ENCODE measurements around the gene SYTL3. TPM values are rescaled to one million over a fixed set of nuclear protein-coding genes. Genes with fewer than 3 reads are reported as not detected.

Gene SYTL3
- total and polyA plus RNA-seq, 10 of the 15 experiments (the other 5 are each of a cell fraction or from before 2014, with no cell fraction given): 3.3 to 12.1 (median 6.9) TPM

DNA sequence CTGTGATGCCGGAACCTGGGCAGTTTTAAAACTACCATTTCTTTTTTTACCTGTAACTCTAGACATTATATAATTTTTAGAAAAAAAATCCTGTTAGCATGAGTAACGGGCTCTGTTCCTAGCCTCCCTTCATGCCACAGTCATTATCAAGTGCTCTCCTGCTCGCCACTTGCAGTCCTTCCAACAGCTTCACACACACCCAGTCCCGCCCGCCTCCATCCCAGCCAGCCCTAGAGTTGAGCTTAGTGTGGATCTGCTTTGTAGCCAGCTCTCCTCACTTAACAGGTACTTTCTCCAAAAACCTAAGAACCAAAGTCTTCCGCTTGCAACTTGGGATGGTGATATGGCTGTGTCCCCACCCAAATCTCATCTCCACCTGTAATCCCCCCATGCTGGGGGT lies 117.9 kb downstream of the SYTL3 start (continued):
- TF ChIP-seq, protein P1, sequence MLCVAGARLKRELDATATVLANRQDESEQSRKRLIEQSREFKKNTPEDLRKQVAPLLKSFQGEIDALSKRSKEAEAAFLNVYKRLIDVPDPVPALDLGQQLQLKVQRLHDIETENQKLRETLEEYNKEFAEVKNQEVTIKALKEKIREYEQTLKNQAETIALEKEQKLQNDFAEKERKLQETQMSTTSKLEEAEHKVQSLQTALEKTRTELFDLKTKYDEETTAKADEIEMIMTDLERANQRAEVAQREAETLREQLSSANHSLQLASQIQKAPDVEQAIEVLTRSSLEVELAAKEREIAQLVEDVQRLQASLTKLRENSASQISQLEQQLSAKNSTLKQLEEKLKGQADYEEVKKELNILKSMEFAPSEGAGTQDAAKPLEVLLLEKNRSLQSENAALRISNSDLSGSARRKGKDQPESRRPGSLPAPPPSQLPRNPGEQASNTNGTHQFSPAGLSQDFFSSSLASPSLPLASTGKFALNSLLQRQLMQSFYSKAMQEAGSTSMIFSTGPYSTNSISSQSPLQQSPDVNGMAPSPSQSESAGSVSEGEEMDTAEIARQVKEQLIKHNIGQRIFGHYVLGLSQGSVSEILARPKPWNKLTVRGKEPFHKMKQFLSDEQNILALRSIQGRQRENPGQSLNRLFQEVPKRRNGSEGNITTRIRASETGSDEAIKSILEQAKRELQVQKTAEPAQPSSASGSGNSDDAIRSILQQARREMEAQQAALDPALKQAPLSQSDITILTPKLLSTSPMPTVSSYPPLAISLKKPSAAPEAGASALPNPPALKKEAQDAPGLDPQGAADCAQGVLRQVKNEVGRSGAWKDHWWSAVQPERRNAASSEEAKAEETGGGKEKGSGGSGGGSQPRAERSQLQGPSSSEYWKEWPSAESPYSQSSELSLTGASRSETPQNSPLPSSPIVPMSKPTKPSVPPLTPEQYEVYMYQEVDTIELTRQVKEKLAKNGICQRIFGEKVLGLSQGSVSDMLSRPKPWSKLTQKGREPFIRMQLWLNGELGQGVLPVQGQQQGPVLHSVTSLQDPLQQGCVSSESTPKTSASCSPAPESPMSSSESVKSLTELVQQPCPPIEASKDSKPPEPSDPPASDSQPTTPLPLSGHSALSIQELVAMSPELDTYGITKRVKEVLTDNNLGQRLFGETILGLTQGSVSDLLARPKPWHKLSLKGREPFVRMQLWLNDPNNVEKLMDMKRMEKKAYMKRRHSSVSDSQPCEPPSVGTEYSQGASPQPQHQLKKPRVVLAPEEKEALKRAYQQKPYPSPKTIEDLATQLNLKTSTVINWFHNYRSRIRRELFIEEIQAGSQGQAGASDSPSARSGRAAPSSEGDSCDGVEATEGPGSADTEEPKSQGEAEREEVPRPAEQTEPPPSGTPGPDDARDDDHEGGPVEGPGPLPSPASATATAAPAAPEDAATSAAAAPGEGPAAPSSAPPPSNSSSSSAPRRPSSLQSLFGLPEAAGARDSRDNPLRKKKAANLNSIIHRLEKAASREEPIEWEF (IDR thresholded peaks at IDR 0.05; ENCODE audit: insufficient replicate concordance, low read depth, low read length): no peak
- TF ChIP-seq FOXM1 (IDR thresholded peaks at IDR 0.05; ENCODE audit: low read depth, low read length) (no peak), NBN (IDR thresholded peaks at IDR 0.05) (no peak), SUZ12 (IDR thresholded peaks at IDR 0.05; ENCODE audit: unreplicated experiment) (no peak), RB1 (IDR thresholded peaks at IDR 0.05; ENCODE audit: borderline replicate concordance) (no peak)
- TF ChIP-seq, protein P2, sequence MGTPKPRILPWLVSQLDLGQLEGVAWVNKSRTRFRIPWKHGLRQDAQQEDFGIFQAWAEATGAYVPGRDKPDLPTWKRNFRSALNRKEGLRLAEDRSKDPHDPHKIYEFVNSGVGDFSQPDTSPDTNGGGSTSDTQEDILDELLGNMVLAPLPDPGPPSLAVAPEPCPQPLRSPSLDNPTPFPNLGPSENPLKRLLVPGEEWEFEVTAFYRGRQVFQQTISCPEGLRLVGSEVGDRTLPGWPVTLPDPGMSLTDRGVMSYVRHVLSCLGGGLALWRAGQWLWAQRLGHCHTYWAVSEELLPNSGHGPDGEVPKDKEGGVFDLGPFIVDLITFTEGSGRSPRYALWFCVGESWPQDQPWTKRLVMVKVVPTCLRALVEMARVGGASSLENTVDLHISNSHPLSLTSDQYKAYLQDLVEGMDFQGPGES (IDR thresholded peaks at IDR 0.05): no peak

DNA sequence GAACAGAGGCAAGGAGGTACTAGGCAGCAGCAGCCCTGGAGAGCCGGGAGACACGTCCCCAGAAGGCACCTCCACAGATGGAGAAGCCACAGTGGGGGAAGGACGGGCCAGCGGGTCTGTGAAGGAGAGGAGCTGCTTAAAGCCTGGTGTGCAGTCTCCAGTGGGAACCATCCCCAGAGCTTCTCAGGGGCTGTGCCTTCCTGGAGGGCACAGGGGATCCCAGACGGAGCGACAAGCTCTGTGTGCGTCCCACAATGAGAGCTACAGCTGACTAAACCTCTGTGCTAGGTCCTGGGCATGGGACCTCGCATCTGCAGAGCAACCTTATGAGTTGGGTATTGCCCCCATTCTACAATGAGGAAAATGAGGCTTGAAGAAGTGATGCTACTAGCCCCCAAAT lies 118.6 kb downstream of the SYTL3 start:
- Histone ChIP-seq H3K36me3 (ENCODE audit: control insufficient read depth in 2 of 2, insufficient read depth in 2 of 2, low read length in 1 of 2) (peaks cover 57 to 63% of the 10 kb centered on the region in 2 experiments), H3K27me3 (replicated peaks in 1 of 2; ENCODE audit: control insufficient read depth in 2 of 2, insufficient read depth in 2 of 2, low read length in 1 of 2) (no peaks in the 10 kb centered on the region), H2AFZ (ENCODE audit: control insufficient read depth, low read depth, low read length) (no peak overlapping the region), H3K9ac (ENCODE audit: control insufficient read depth, insufficient read depth, low read length) (no peak overlapping the region), H3K4me2 (ENCODE audit: control insufficient read depth, insufficient read depth) (no peak overlapping the region), H3K9me3 (replicated peaks; ENCODE audit: control insufficient read depth, insufficient read depth, low read length) (no peaks in the 10 kb centered on the region), H3K27ac (ENCODE audit: control insufficient read depth, insufficient read depth) (no peak overlapping the region), H3K4me3 (no peak overlapping the region), H3K79me2 (ENCODE audit: control insufficient read depth, insufficient read depth, low read length) (no peaks in the 10 kb centered on the region), H4K20me1 (ENCODE audit: control insufficient read depth, insufficient read depth) (no peaks in the 10 kb centered on the region; the same call in 1 of the 2 replicates), H3K4me1 (ENCODE audit: control insufficient read depth, insufficient read depth, low read length) (no peaks in the 10 kb centered on the region)
- in situ Hi-C loops (cut with MboI): no loop called here
- ChIA-PET SMC1A (ENCODE audit: uncharacterized antibody, unreplicated experiment) (interaction anchor here (0.8 to 1.6 kb wide), 2 partner anchors 23 to 78 kb away, joined by 3 to 4 read pairs; no protein-coding TSS in a partner anchor), POLR2A (no interaction called here), RAD21 (ENCODE audit: unreplicated experiment) (interaction anchor here (1.2 kb wide), 1 partner anchor 191 kb away, joined by 3 read pairs; no protein-coding TSS in a partner anchor), CTCF (interaction anchor here (1.0 to 1.2 kb wide), 3 partner anchors 11 to 204 kb away, joined by 3 to 4 read pairs (median 3); no protein-coding TSS in a partner anchor)
- WGBS (ENCODE audit: insufficient coverage, insufficient replicate concordance, low lambda C conversion rate, missing lambda C conversion rate): 88% methylated on average over 8 of the region's 8 CpGs
- peak; percentile 59 for TF ChIP-seq POLR2A (IDR thresholded peaks at IDR 0.05; ENCODE audit: low read depth, low read length)
- TF ChIP-seq, protein P3, sequence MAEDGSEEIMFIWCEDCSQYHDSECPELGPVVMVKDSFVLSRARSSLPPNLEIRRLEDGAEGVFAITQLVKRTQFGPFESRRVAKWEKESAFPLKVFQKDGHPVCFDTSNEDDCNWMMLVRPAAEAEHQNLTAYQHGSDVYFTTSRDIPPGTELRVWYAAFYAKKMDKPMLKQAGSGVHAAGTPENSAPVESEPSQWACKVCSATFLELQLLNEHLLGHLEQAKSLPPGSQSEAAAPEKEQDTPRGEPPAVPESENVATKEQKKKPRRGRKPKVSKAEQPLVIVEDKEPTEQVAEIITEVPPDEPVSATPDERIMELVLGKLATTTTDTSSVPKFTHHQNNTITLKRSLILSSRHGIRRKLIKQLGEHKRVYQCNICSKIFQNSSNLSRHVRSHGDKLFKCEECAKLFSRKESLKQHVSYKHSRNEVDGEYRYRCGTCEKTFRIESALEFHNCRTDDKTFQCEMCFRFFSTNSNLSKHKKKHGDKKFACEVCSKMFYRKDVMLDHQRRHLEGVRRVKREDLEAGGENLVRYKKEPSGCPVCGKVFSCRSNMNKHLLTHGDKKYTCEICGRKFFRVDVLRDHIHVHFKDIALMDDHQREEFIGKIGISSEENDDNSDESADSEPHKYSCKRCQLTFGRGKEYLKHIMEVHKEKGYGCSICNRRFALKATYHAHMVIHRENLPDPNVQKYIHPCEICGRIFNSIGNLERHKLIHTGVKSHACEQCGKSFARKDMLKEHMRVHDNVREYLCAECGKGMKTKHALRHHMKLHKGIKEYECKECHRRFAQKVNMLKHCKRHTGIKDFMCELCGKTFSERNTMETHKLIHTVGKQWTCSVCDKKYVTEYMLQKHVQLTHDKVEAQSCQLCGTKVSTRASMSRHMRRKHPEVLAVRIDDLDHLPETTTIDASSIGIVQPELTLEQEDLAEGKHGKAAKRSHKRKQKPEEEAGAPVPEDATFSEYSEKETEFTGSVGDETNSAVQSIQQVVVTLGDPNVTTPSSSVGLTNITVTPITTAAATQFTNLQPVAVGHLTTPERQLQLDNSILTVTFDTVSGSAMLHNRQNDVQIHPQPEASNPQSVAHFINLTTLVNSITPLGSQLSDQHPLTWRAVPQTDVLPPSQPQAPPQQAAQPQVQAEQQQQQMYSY (CRISPR knock-in tag; IDR thresholded peaks at IDR 0.05): no peak
- no TSS peak for BruUV-seq (replicated peaks)
- ATAC-seq (no peak), DNase-seq (ENCODE audit: low read depth, low spot score) (no peak), FAIRE-seq (no peak)
- intact Hi-C loops (cut with micrococcal nuclease; ENCODE audit: unreplicated experiment): no loop called here

Data from GM12878 (cell line).